ENCODE measurements around the gene CRLF2. TPM values are rescaled to one million over a fixed set of nuclear protein-coding genes. Genes with fewer than 3 reads are reported as not detected.
"Not testable (repeated sequence)": the region's sequence is repeated elsewhere in the genome, so short reads cannot be mapped to it uniquely, and the experiment has no call there.

Gene CRLF2
- total and polyA plus RNA-seq, 2 experiments from 2014 or later: not detected

DNA sequence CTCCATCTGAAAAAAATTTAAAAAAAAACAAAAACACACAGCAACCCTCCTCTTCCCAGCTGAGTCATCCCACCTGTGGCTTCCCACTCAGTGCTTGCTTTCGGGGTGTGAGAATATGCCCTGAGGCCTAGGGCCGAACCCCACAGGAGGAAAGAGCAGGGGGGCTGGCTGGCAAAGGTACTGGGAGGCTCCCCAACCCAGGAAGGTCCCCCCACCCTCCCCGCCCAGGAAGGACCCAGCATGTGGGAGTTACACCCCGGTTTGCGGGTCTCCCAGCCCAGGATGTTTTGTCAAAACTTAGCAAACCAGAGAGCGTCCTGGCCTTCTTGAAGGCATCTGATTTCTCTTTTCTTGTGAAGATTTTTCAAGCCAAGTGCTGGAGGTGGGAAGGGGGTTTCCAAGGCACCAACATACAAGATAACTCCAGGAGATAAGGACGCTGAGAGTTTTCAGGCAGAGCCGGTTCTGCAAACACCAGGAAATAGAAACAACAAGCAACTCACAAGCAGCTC lies 30.5 kb upstream of the CRLF2 start (continued):
- TF ChIP-seq, protein P1, sequence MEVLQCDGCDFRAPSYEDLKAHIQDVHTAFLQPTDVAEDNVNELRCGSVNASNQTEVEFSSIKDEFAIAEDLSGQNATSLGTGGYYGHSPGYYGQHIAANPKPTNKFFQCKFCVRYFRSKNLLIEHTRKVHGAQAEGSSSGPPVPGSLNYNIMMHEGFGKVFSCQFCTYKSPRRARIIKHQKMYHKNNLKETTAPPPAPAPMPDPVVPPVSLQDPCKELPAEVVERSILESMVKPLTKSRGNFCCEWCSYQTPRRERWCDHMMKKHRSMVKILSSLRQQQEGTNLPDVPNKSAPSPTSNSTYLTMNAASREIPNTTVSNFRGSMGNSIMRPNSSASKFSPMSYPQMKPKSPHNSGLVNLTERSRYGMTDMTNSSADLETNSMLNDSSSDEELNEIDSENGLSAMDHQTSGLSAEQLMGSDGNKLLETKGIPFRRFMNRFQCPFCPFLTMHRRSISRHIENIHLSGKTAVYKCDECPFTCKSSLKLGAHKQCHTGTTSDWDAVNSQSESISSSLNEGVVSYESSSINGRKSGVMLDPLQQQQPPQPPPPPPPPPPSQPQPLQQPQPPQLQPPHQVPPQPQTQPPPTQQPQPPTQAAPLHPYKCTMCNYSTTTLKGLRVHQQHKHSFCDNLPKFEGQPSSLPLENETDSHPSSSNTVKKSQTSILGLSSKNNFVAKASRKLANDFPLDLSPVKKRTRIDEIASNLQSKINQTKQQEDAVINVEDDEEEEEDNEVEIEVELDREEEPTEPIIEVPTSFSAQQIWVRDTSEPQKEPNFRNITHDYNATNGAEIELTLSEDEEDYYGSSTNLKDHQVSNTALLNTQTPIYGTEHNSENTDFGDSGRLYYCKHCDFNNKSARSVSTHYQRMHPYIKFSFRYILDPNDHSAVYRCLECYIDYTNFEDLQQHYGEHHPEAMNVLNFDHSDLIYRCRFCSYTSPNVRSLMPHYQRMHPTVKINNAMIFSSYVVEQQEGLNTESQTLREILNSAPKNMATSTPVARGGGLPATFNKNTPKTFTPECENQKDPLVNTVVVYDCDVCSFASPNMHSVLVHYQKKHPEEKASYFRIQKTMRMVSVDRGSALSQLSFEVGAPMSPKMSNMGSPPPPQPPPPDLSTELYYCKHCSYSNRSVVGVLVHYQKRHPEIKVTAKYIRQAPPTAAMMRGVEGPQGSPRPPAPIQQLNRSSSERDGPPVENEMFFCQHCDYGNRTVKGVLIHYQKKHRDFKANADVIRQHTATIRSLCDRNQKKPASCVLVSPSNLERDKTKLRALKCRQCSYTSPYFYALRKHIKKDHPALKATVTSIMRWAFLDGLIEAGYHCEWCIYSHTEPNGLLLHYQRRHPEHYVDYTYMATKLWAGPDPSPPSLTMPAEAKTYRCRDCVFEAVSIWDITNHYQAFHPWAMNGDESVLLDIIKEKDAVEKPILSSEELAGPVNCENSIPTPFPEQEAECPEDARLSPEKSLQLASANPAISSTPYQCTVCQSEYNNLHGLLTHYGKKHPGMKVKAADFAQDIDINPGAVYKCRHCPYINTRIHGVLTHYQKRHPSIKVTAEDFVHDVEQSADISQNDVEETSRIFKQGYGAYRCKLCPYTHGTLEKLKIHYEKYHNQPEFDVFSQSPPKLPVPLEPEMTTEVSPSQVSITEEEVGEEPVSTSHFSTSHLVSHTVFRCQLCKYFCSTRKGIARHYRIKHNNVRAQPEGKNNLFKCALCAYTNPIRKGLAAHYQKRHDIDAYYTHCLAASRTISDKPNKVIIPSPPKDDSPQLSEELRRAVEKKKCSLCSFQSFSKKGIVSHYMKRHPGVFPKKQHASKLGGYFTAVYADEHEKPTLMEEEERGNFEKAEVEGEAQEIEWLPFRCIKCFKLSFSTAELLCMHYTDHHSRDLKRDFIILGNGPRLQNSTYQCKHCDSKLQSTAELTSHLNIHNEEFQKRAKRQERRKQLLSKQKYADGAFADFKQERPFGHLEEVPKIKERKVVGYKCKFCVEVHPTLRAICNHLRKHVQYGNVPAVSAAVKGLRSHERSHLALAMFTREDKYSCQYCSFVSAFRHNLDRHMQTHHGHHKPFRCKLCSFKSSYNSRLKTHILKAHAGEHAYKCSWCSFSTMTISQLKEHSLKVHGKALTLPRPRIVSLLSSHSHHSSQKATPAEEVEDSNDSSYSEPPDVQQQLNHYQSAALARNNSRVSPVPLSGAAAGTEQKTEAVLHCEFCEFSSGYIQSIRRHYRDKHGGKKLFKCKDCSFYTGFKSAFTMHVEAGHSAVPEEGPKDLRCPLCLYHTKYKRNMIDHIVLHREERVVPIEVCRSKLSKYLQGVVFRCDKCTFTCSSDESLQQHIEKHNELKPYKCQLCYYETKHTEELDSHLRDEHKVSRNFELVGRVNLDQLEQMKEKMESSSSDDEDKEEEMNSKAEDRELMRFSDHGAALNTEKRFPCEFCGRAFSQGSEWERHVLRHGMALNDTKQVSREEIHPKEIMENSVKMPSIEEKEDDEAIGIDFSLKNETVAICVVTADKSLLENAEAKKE (CRISPR knock-in tag; IDR thresholded peaks at IDR 0.05): no peak
- no peak for TF ChIP-seq CREB1 (CRISPR knock-in tag; IDR thresholded peaks at IDR 0.05; ENCODE audit: low read depth)

DNA sequence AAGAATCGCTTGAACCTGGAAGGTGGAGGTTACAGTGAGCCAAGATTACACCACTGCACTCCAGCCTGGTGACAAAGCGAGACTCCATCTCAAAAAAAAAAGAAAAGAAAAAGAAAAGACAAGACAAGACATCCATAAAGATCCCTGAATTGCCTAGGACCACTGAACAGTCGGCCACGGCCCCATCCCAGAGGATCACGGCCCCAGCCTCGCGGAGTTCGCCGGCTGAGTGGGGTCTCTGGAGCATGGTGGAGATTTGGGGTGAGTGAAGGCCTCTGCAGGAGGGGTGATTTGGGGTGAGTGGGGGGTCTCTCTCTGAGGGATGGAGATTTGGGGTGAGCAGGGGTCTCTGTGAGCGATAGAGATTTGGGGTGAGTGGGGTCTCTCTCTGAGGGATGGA lies 28.1 kb upstream of the CRLF2 start:
- not testable (repeated sequence) for H3K4me3 ChIP-seq; H3K4me2 ChIP-seq; H4K20me1 ChIP-seq (replicated peaks; ENCODE audit: insufficient read depth); H3F3A ChIP-seq (replicated peaks; ENCODE audit: low read depth); DNase-seq (ENCODE audit: low spot score); H3K36me3 Mint-ChIP-seq (ENCODE audit: low read depth); ATAC-seq; H3K9me2 ChIP-seq (ENCODE audit: insufficient read depth); H3K36me3 ChIP-seq (ENCODE audit: insufficient read depth); H3K27ac Mint-ChIP-seq; H3K79me2 ChIP-seq (replicated peaks; ENCODE audit: insufficient read depth); H3K27me3 ChIP-seq (ENCODE audit: insufficient read depth); H2AFZ ChIP-seq; H3K27me3 Mint-ChIP-seq (ENCODE audit: insufficient read depth, low read depth, poor library complexity); H3K4me3 Mint-ChIP-seq; H3K27ac ChIP-seq (ENCODE audit: low read depth); H3K4me1 Mint-ChIP-seq
- H3K9me3 Mint-ChIP-seq: peaks cover 68% of the 10 kb centered on the region
- H3K4me1 ChIP-seq (ENCODE audit: insufficient read depth): peaks cover 11% of the 10 kb centered on the region

DNA sequence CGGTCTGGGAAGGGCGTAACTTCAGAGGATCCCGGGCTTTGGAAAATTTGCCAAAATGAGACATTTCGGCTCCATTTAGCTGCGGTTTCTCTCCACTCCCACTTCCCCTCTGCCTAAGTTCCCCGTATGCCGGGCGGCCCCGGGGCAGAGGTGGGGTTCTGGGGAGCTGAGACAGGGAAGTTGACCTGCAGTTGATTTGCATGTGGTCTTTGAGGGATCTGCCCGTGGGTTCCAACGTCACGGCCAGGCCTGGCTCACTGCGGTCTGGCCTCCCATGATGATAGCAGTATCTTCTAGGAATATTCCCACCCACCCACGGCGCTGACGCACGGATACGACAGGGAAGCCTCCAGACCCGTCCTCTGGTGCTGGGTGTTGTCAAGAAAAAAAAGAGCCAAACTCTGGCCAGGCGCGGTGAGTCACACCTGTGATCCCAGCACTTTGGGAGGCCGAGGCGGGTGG lies 27.3 kb upstream of the CRLF2 start:
- no peak overlapping the region for H3K4me3 ChIP-seq
- no peak overlapping the region for H2AFZ ChIP-seq
- no peak overlapping the region for H3K27ac ChIP-seq (ENCODE audit: low read depth)
- TF ChIP-seq JUNB (IDR thresholded peaks at IDR 0.05; ENCODE audit: unreplicated experiment) (no peak), ZNF114 (CRISPR knock-in tag; IDR thresholded peaks at IDR 0.05) (no peak)
- TF ChIP-seq, protein P1 (CRISPR knock-in tag; IDR thresholded peaks at IDR 0.05): no peak
- H3K9me3 Mint-ChIP-seq: peaks cover 71% of the 10 kb centered on the region
- H3K27ac Mint-ChIP-seq: no peak overlapping the region
- DNase-seq (ENCODE audit: low spot score): no peak
- peaks cover 3% of the 10 kb centered on the region for H3K27me3 Mint-ChIP-seq (ENCODE audit: insufficient read depth, low read depth, poor library complexity)
- no peaks in the 10 kb centered on the region for H3K27me3 ChIP-seq (ENCODE audit: insufficient read depth)
- no peak for ATAC-seq
- H3K36me3 ChIP-seq (ENCODE audit: insufficient read depth): no peaks in the 10 kb centered on the region
- peaks cover 11% of the 10 kb centered on the region for H3K4me1 ChIP-seq (ENCODE audit: insufficient read depth)
- peaks cover 5% of the 10 kb centered on the region; the same call in 1 of the 2 replicates for H3F3A ChIP-seq (replicated peaks; ENCODE audit: low read depth)
- no peak overlapping the region for H3K4me2 ChIP-seq
- no peaks in the 10 kb centered on the region for H3K79me2 ChIP-seq (replicated peaks; ENCODE audit: insufficient read depth)
- H3K9me2 ChIP-seq (ENCODE audit: insufficient read depth): no peaks in the 10 kb centered on the region
- no peaks in the 10 kb centered on the region for H4K20me1 ChIP-seq (replicated peaks; ENCODE audit: insufficient read depth)
- H3K4me1 Mint-ChIP-seq: no peaks in the 10 kb centered on the region
- peaks cover 6% of the 10 kb centered on the region for H3K36me3 Mint-ChIP-seq (ENCODE audit: low read depth)
- H3K4me3 Mint-ChIP-seq: no peak overlapping the region

Measured in GM23338 (cell line).